MM.1S (cell line): ENCODE measurements around the gene MPZL1.

Source experiments
- DNase-seq: peaks from one replicate; pipeline ENCODE4 v3.0.0-alpha.2; 2015
- H2AFZ ChIP-seq: fragments of 300-600 bp; sonication (generic); 2 replicates; pipeline ENCODE4 v1.6.0; 2016; ENCODE audit warnings: antibody characterized with exemption, low read length
- H3F3A ChIP-seq: fragments of 300-600 bp; sonication (generic); 2 replicates; pipeline ENCODE4 v1.6.1; 2016; ENCODE audit warnings: mild to moderate bottlenecking, antibody characterized with exemption, low read length, moderate library complexity, mixed read lengths; ENCODE audit not compliant: insufficient read depth
- H3K27ac ChIP-seq: fragments of 300-600 bp; sonication (generic); 2 replicates; pipeline ENCODE4 v1.5.1; 2016; ENCODE audit warnings: mild to moderate bottlenecking, low read length
- H3K27me3 ChIP-seq: fragments of 300-600 bp; sonication (generic); replicated peaks from 2 replicates; pipeline ENCODE4 v1.6.0; 2016; ENCODE audit warnings: low read length; ENCODE audit not compliant: insufficient read depth
- H3K36me3 ChIP-seq: fragments of 300-600 bp; sonication (generic); replicated peaks from 2 replicates; pipeline ENCODE4 v1.6.1; 2016; ENCODE audit warnings: mild to moderate bottlenecking, low read length, mixed read lengths; ENCODE audit not compliant: insufficient read depth
- H3K4me1 ChIP-seq: fragments of 300-600 bp; sonication (generic); 2 replicates; pipeline ENCODE4 v1.6.1; 2016; ENCODE audit warnings: low read length, mixed read lengths
- H3K4me2 ChIP-seq: fragments of 300-600 bp; sonication (generic); 2 replicates; pipeline ENCODE4 v1.6.0; 2016; ENCODE audit warnings: low read depth, low read length
- H3K4me3 ChIP-seq: fragments of 300-600 bp; sonication (generic); 2 replicates; pipeline ENCODE4 v1.5.1; 2016; ENCODE audit warnings: low read length, mixed read lengths
- H3K79me2 ChIP-seq: fragments of 300-600 bp; sonication (generic); 2 replicates; pipeline ENCODE4 v1.6.1; 2016; ENCODE audit warnings: mixed run types, low read length, mixed read lengths
- H3K9ac ChIP-seq: fragments of 300-600 bp; sonication (generic); 2 replicates; pipeline ENCODE4 v1.6.1; 2016; ENCODE audit warnings: low read length, mixed read lengths
- H3K9me2 ChIP-seq: fragments of 300-600 bp; sonication (generic); replicated peaks from 2 replicates; pipeline ENCODE4 v1.6.1; 2016; ENCODE audit warnings: mild to moderate bottlenecking, low read length, mixed read lengths; ENCODE audit not compliant: insufficient read depth
- H3K9me3 ChIP-seq: fragments of 300-600 bp; sonication (generic); replicated peaks from 2 replicates; pipeline ENCODE4 v1.6.1; 2016; ENCODE audit warnings: mild to moderate bottlenecking, low read length, mixed read lengths; ENCODE audit not compliant: insufficient read depth
- H4K20me1 ChIP-seq: fragments of 300-600 bp; sonication (generic); 2 replicates; pipeline ENCODE4 v1.6.1; 2016; ENCODE audit warnings: mild to moderate bottlenecking, low read length, moderate library complexity, mixed read lengths; ENCODE audit not compliant: insufficient read depth
- EZH2 ChIP-seq: fragments of 300-600 bp; sonication (generic); optimal IDR thresholded peaks from 2 replicates; pipeline ENCODE3; 2017; ENCODE audit warnings: low read depth, mild to moderate bottlenecking, antibody characterized with exemption, low read length, mixed read lengths
- EZH2phosphoT487 ChIP-seq: fragments of 300-600 bp; sonication (generic); IDR thresholded peaks from 2 replicates; pipeline ENCODE4 v1.6.1; 2018; ENCODE audit warnings: antibody characterized with exemption, low read length
- TF ChIP-seq, protein P1 (sequence below): fragments of 300-600 bp; sonication (generic); IDR thresholded peaks from 2 replicates; pipeline ENCODE4 v1.5.1; 2016; ENCODE audit warnings: antibody characterized with exemption, low read length, mixed read lengths

Gene MPZL1

DNA sequence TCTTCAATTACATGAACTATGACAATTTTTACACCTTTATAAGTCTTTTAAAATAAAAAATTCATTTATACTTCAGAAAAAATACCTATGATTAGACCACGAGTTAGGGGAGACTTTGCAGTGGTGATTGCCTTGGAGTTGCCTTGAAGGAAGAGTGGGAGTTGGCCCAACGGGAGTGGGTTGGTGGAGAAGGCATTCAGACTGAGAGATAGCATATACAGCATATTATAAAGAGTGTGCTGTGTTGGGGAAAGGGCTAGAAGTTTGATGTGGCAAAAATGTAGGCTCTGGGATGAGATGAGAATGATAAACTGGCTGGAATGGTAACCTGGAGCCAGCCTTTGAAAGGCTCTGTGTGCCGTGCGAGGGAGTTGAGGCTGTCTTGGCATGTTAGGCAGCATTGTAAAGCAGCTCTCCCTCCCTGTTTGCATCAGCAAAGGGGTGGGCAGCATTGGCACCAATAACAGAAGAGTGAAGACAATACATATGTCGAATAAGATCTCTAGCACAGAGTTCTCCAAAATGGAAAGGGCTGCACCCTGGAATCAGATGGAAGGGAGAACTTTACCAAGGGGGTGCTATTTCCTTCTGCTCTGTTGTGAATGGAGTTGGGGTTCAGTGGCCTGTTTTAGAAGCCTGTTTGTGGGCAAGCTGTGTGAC lies 24.4 kb downstream of the MPZL1 start:
- H3K9me2 ChIP-seq: no peaks in the 10 kb centered on the region
- no peaks in the 10 kb centered on the region for H3F3A ChIP-seq
- H2AFZ ChIP-seq: no peak overlapping the region
- no peak overlapping the region for H3K4me2 ChIP-seq
- H3K27me3 ChIP-seq: no peaks in the 10 kb centered on the region
- no peak overlapping the region for H3K9ac ChIP-seq
- no peak overlapping the region for H3K4me3 ChIP-seq
- H4K20me1 ChIP-seq: no peaks in the 10 kb centered on the region
- no peak for DNase-seq
- no peaks in the 10 kb centered on the region for H3K9me3 ChIP-seq
- H3K36me3 ChIP-seq: no peaks in the 10 kb centered on the region
- no peaks in the 10 kb centered on the region for H3K4me1 ChIP-seq
- no peak for TF ChIP-seq EZH2
- TF ChIP-seq EZH2phosphoT487: no peak
- TF ChIP-seq, protein P1, sequence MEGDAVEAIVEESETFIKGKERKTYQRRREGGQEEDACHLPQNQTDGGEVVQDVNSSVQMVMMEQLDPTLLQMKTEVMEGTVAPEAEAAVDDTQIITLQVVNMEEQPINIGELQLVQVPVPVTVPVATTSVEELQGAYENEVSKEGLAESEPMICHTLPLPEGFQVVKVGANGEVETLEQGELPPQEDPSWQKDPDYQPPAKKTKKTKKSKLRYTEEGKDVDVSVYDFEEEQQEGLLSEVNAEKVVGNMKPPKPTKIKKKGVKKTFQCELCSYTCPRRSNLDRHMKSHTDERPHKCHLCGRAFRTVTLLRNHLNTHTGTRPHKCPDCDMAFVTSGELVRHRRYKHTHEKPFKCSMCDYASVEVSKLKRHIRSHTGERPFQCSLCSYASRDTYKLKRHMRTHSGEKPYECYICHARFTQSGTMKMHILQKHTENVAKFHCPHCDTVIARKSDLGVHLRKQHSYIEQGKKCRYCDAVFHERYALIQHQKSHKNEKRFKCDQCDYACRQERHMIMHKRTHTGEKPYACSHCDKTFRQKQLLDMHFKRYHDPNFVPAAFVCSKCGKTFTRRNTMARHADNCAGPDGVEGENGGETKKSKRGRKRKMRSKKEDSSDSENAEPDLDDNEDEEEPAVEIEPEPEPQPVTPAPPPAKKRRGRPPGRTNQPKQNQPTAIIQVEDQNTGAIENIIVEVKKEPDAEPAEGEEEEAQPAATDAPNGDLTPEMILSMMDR: no peak
- H3K79me2 ChIP-seq: no peaks in the 10 kb centered on the region; the same call in 1 of the 2 replicates
- H3K27ac ChIP-seq: no peak overlapping the region

DNA sequence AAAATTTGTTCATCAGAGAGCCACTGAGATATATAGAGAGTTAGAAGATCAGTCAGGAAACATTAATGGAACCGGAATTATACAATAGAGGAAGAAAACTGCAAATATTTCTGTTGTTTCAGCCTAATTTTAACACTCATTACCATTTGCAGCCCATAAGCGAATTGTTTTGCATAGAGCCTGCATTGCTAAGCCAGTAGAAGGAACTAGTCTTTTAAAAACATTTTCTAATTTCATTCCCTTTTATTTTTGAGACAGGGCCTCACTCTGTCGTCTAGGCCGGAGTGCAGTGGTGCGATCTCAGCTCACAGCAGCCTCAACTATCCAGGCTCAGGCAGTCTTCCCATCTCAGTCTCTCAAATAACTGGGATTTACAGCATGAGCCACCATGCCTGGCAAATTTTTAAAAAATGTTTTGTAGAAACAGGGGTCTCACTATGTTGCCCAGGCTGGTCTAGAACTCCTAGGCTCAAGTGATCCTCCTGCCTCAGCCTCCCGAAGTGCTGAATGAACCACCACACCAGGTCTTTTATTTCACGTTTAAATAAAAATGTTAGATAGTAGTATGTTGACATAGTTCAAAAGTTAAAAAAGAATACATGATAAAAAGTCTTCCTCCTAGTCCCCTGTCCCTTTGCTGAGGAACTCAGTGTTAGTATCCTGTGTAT lies 25.3 kb downstream of the MPZL1 start:
- Histone ChIP-seq H3K36me3 (no peaks in the 10 kb centered on the region), H2AFZ (no peak overlapping the region), H3F3A (no peaks in the 10 kb centered on the region), H3K27me3 (no peaks in the 10 kb centered on the region), H4K20me1 (no peaks in the 10 kb centered on the region), H3K27ac (no peak overlapping the region), H3K79me2 (no peaks in the 10 kb centered on the region; the same call in 1 of the 2 replicates), H3K4me2 (no peak overlapping the region), H3K4me3 (no peak overlapping the region), H3K9me2 (no peaks in the 10 kb centered on the region), H3K9me3 (no peaks in the 10 kb centered on the region), H3K4me1 (peaks cover 4% of the 10 kb centered on the region), H3K9ac (no peak overlapping the region)
- TF ChIP-seq EZH2 (no peak), EZH2phosphoT487 (no peak)
- TF ChIP-seq, protein P1: no peak
- DNase-seq: no peak

DNA sequence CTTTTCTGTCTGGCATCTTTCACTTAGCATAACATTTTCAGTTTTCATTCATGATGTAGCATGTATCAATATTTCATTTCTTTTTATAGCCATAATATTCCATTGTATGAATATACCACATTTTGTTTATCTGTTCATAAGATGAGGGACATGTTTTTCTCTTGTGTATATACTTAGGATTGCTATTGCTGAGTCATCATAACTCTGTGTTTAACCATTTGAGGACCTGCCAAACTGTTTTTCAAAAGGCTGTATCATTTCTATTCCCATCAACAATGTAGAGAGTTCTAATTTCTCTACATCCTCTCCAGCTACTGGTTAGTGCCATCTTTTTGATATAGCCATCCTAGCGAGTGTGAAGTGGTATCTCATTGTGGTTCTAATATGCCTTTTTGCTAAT lies 26.2 kb downstream of the MPZL1 start:
- Histone ChIP-seq H3K27ac (no peak overlapping the region), H3K79me2 (no peaks in the 10 kb centered on the region; the same call in 1 of the 2 replicates), H3K36me3 (no peaks in the 10 kb centered on the region), H3K9me3 (no peaks in the 10 kb centered on the region), H4K20me1 (no peaks in the 10 kb centered on the region), H2AFZ (no peak overlapping the region), H3K27me3 (no peaks in the 10 kb centered on the region), H3K4me1 (peaks cover 12% of the 10 kb centered on the region), H3F3A (peaks cover 5% of the 10 kb centered on the region; the same call in 1 of the 2 replicates), H3K4me3 (no peak overlapping the region), H3K9me2 (no peaks in the 10 kb centered on the region), H3K4me2 (no peak overlapping the region), H3K9ac (no peak overlapping the region)
- TF ChIP-seq EZH2 (no peak), EZH2phosphoT487 (no peak)
- TF ChIP-seq, protein P1: no peak
- no peak for DNase-seq
